Germinal center (tissue), 1 donor: ENCODE measurements around the gene PITPNM3.

Source experiments
- DNase-seq: peaks from one replicate; pipeline ENCODE4 v3.0.0; 2012; ENCODE audit warnings: mixed read lengths, low spot score

PITPNM3 gene

DNA sequence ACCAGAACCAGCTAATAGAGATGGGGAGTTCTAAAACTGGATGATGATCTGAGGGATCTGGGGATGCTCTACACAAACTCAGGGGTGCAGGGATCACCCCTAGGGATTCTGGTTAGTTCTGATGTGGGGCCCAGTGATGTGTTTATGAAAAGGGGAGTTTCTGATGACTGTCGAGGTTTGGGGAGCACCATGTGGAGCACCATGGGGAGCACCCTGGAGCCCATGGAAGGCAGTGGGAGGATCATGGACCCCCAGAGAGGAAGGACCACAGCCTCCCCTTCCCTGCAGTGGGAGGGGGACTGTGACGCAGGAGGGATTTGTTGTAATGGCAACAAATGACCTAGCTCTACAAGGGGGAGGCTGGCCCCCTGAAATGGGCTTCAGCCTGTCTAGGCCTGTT is 93.7 kb downstream of the PITPNM3 start:
- DNase-seq: no peak

DNA sequence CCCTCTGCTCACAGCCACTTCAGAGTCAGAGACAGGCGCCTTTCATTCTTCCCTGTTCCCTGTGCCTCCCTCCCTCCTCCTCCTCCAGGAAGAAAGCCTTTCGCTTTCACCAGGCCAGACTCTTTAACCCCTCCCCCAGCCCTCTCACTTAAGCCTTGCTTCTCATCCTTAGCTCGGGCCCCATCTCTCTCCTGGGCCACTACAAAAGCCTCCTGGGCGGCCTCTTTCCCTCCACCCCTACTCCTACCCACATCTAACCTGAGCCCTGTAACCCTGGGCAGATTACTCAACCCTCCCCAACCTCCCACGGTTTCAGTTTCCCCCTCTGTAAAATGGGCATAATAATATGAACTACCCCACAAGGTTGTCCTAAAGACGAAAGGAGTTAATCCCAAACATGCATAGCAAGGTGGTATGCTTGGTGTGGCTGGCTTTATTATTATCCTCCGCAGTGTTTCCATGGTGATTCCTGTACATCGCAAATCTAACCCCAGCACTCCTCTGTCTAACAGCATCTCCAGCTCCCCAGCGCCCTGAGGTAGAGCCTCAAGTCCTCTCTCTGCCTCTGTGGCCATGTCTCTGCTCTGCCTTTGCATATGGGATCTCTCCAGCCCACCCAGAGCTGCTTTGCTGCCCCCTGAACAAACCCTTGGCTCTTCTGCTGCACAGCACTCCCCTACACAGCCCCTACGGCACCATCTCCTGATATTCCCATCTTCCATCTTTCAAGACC is 94.4 kb downstream of the PITPNM3 start:
- no peak for DNase-seq

DNA sequence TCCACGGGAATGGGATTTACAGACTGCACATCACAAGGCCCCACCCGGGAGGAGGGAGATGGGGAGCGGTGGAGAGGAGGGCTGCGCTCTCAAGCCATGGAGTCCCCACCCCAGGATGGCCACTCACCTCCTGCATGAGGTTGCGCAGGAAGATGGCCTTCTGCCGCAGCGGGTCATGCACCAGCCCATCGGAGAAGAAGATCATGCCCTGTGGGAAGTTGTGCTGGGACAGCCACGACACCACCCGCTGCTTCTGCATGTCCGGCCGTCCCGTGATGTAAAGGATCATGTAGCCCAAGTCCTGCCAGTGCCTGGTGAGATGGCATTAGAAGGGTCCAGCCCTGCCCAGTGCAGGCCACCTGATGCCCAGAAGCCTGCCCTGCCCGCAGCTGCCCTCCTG is 95.1 kb downstream of the PITPNM3 start:
- no peak for DNase-seq

- DNase-seq: no peak
Measured at GRCh38 chr17:6460531-6461161, 95.7 kb downstream of the PITPNM3 start.

GRCh38 chr17:6458460-6458950 is 97.8 kb downstream of the PITPNM3 start:
- no peak for DNase-seq

DNA sequence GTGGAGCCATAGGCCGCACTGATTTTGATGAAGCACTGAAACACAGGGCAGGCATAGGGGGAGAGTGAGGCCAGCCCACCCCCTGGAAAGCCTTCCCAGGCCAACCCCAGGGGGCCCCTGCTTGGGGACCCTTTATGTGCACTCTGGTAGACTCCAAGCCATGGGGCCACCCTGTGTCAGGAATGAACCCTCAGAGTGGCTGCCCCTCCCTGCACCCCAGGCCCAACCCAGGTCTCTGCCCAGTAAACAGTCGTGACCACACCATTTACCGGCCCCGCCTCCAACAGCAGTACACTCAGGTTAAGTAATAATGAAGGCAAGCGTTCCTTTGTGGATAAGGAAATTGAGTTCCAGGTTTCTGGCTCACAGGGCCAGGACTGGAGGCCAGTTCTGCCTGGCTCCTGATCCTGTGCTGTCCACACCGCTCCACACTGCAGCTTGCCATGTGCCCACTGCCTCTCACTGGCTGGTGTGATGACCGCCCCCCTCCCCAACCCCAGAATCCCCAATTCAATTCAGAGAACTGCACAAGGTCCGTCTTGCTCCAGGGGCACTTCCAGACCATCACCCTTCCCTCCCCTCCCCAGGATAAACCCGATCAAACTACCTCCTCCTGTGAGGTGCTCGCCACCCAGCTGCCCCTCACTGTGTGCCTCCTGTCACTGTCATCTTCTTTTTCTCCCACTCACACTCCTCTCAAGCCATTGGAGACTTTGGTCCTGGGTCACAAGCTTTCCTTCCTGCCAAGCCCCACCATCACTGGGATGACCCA is 98.5 kb downstream of the PITPNM3 start:
- no peak for DNase-seq

- DNase-seq: no peak
Measured at GRCh38 chr17:6456914-6457687, 99.3 kb downstream of the PITPNM3 start.

DNA sequence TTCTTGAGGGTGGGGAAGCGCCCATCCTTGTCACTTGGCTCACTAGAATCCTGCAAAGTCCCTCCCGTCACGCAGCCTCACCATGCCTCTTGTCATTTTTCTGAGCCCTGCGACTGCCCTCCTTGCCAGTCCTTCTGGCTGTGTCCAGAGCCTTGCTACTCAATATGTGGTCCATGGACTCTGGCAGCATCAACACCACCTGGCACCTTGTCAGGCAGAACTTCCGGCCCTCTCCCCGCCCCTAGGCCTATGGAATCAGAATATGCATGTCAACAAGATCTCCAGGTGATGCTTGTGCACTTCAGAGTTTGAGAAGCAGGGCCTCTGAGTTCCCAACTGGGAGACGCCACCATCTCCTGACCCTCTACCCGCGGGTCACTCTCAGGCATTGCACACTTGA is 100.0 kb downstream of the PITPNM3 start:
- no peak for DNase-seq

GRCh38 chr17:6455321-6455705 is 101.0 kb downstream of the PITPNM3 start:
- DNase-seq: peak; percentile 55

DNA sequence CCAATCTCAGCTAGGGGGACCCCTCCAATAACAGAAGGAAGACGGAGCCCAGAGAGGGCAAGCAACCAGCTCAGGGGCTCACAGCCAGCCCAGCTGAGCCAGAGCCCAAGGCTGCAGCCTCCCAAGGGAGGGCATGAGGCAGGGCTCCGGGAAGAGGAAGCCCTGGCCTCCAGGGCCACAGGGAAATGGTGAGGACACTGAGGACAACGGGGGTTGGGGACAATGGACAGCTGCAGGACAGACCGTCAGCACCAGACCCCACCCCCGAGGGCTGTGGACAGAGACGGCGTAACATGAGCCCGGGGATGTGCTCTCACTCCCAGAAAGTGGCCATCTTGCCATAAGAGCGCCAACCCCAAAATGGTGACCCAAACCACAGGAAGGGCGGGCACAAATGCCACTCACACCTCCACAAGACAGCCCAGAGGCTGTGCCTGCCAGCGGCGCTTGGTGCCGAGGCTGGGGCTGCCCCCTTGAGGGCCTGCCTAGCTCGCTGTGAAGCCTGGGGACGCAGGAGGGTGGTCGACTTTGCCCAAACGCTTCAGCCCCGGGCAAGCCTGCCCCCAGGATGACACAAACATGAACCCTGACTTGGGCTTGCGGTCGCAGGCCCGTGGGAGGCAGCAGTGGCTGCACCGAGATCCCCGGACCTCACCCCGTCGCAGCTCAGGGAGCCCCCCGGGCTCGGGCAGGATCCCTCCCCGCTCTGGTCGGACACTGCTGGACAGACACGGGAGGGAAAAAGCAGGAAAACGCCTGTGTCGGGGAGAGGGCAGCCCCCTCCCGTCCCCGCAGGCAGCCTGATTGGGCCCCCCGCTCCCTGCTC is 101.6 kb downstream of the PITPNM3 start:
- no peak for DNase-seq

GRCh38 chr17:6453279-6454024 is 102.9 kb downstream of the PITPNM3 start:
- DNase-seq: no peak

DNA sequence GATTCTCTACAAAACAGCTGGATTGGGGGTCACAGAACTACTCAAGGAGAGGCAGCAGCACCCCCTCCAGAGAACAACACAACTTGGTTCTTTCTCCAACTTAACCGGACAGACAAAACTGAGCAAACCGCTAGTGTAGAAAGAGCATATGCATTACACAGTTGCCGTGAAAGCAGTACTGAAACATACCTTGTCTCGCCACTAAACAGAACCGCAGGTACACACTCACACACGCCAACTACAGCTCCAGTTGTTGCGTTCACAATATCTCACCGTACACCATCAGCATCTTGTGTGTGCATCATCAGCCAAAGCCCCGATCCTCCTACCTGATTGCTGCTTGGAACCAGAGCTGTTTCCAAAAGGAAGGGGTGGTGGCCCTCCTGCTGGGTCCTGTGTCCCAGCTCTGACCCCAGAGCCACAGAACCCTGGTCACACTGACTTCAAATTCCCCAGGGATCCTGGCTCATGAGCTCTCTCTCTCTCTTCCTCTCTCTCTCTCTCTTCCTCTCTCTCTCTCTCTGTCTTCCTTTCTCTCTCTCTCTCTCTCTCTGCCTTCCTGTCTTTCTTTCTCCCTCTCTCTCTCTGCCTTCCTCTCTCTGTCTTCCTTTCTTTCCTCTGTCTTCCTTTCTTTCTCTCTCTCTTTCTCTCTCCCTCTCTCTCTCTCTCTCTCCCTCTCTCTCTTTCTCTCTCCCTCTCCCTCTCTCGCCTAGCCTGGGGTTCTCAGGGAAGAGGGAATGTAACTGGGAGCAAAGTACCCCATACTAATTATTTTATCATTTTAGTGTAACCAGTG is 103.7 kb downstream of the PITPNM3 start:
- no peak for DNase-seq

DNA sequence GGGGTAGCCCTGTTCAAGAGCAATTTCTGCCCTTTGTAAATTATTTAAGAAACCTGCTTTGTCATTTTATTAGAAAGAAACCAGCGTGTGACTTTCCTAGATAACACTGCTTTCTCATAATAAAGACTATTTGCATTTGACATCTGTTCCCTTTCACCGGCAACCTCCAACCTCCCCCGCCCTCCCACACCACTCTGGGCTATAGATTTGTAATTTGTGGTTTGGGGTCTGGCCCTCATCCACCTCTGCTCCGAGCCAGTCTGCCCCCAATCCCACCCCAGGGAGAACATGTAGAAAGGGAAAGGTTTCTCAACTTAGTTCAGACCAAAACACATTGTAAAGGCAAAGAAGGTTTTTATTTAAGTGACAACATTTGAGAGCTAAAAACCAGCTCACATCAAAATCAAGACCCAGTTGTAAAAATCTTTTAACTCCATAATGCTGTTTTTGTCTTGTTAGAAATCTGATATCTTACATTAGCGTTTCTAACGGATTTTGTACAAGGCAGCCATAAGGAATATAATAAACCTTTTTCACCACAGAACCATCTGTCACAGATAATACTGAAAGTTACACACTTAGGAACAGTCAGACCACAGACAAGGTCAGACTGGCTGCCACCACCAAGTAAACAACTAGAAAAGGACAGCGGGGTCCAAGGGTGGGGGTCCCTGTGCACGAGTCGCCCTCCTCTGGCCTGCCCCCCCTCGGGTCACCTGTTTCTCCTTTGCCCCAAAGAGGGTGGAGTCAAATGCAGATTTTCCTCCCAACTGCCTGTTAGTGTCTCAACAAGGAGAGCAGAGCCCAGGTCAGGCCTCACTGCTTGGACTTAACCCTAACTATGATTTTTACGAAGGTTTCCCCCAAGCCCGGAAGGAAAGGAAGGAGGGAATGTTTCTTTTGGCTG is 105.2 kb downstream of the PITPNM3 start:
- no peak for DNase-seq

DNA sequence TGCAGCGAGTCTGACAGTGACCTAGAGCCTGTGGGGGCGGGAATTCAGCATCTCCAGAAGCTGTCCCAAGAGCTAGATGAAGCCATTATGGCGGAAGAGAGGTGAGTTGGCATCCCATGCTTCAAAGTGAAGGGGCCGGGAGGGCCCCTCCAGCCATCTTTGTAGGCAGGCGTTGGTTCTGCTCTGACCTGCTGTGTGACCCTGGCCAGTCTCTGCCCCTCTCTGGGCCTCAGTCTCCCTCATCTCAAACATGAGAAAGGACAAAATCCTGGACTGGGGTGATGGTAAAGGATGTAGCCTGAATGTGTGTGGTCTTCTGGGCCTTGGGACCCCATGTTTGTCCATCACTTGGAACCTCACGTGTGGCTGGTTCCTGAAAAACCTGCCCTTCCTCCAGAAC is 107.0 kb downstream of the PITPNM3 start:
- no peak for DNase-seq

- DNase-seq: no peak
Measured at GRCh38 chr17:6448473-6448872, 107.9 kb downstream of the PITPNM3 start.

- no peak for DNase-seq
Measured at GRCh38 chr17:6446516-6447100, 109.7 kb downstream of the PITPNM3 start.

- DNase-seq: no peak
Measured at GRCh38 chr17:6444571-6445335, 111.6 kb downstream of the PITPNM3 start.
